HepG2 (cell line): ENCODE results near the gene ZBTB48. TPM values are rescaled to one million over a fixed set of nuclear protein-coding genes. Genes with fewer than 3 reads are reported as not detected.

Experiments
- BCL6 ChIP-seq: IDR thresholded peaks from 2 replicates; pipeline ENCODE4 v1.6.1; 2016; ENCODE audit warnings: missing genetic modification reagents, missing compliant biosample characterization
- HDAC2 ChIP-seq: sonication (generic); formaldehyde crosslinking; IDR thresholded peaks from 2 replicates; pipeline ENCODE4 v1.4.0; 2020; ENCODE audit warnings: missing genetic modification reagents
- JARID2 ChIP-seq: sonication (generic); formaldehyde crosslinking; IDR thresholded peaks from 2 replicates; pipeline ENCODE4 v1.8.1; 2023; ENCODE audit warnings: missing genetic modification reagents, inconsistent platforms; ENCODE audit not compliant: insufficient replicate concordance
- KDM6A ChIP-seq: IDR thresholded peaks from 2 replicates; pipeline ENCODE4 v1.6.1; 2016; ENCODE audit warnings: low read depth
- MXD4 ChIP-seq: IDR thresholded peaks from 2 replicates; pipeline ENCODE4 v1.6.1; 2016; ENCODE audit warnings: mild to moderate bottlenecking, missing biosample characterization, missing genetic modification reagents
- MYC ChIP-seq: sonication (generic); formaldehyde crosslinking; IDR thresholded peaks from 2 replicates; pipeline ENCODE4 v1.9.0; 2021; ENCODE audit warnings: missing genetic modification reagents, borderline replicate concordance
- NFE2 ChIP-seq: sonication (generic); formaldehyde crosslinking; IDR thresholded peaks from 2 replicates; pipeline ENCODE4 v1.4.0; 2020; ENCODE audit warnings: missing genetic modification reagents
- NFKB2 ChIP-seq: sonication (generic); formaldehyde crosslinking; IDR thresholded peaks from 2 replicates; pipeline ENCODE4 v1.4.0; 2020; ENCODE audit warnings: missing genetic modification reagents, borderline replicate concordance
- POLR2G ChIP-seq: fragments of 200-400 bp; formaldehyde crosslinking; IDR thresholded peaks from 2 replicates; pipeline ENCODE4 v1.6.1; 2018; ENCODE audit warnings: mild to moderate bottlenecking, low read depth, low read length, moderate library complexity
- RBM22 ChIP-seq: fragments of 200-400 bp; formaldehyde crosslinking; optimal IDR thresholded peaks from 2 replicates; pipeline ENCODE3; 2017; ENCODE audit warnings: mild to moderate bottlenecking, low read length, moderate library complexity
- SP5 ChIP-seq: IDR thresholded peaks from 2 replicates; pipeline ENCODE4 v1.6.1; 2016; ENCODE audit warnings: low read depth, borderline replicate concordance
- TRIM24 ChIP-seq: sonication (generic); formaldehyde crosslinking; IDR thresholded peaks from 2 replicates; pipeline ENCODE4 v1.8.0; 2022; ENCODE audit warnings: mild to moderate bottlenecking, missing genetic modification reagents
- ZBTB10 ChIP-seq: sonication (generic); formaldehyde crosslinking; IDR thresholded peaks from 2 replicates; pipeline ENCODE4 v1.4.0; 2020; ENCODE audit warnings: missing genetic modification reagents, borderline replicate concordance
- ZC3H13 ChIP-seq: sonication (generic); formaldehyde crosslinking; IDR thresholded peaks from 2 replicates; pipeline ENCODE4 v1.8.1; 2023; ENCODE audit warnings: mild to moderate bottlenecking, missing genetic modification reagents, moderate library complexity
- ZNF20 ChIP-seq: sonication (generic); formaldehyde crosslinking; IDR thresholded peaks from 2 replicates; pipeline ENCODE4 v1.4.0; 2020; ENCODE audit warnings: mild to moderate bottlenecking, moderate library complexity, missing genetic modification reagents
- ZNF512 ChIP-seq: sonication (generic); formaldehyde crosslinking; IDR thresholded peaks from 2 replicates; pipeline ENCODE4 v1.4.0; 2020; ENCODE audit warnings: mild to moderate bottlenecking, missing genetic modification reagents
- ZNF598 ChIP-seq: sonication (generic); formaldehyde crosslinking; IDR thresholded peaks from 2 replicates; pipeline ENCODE4 v1.5.1; 2020; ENCODE audit warnings: mild to moderate bottlenecking, missing genetic modification reagents, borderline replicate concordance
- ZNF713 ChIP-seq: sonication (generic); formaldehyde crosslinking; IDR thresholded peaks from 2 replicates; pipeline ENCODE4 v1.4.0; 2020; ENCODE audit warnings: mild to moderate bottlenecking, missing genetic modification reagents
- ZNF775 ChIP-seq: sonication (generic); formaldehyde crosslinking; IDR thresholded peaks from 2 replicates; pipeline ENCODE4 v1.4.0; 2020; ENCODE audit warnings: missing genetic modification reagents, mild to moderate bottlenecking, moderate library complexity, borderline replicate concordance
- polyA plus RNA-seq, 8 experiments: library from polyadenylated mRNA; depleted of rRNA in 3 of 8; stranded (reverse) in 7 of 8; unstranded in 1 of 8; fragments of >200 nt; fragmentation: Illumina TruSeq in 4 of 8; extraction: Trizol in 4 of 8; gene quantifications; 2 replicates each; pipeline versions ENCODE4 v1.2.1 to v1.2.3, GENCODE V29; 2011 to 2016; ENCODE audit warnings: low read depth in 4 of 8, missing spikeins in 1 of 8, mixed read lengths in 1 of 8; ENCODE audit not compliant: insufficient read depth in 1 of 8
- total RNA-seq, 5 experiments: library from RNA; depleted of rRNA; stranded (reverse); fragments of >200 nt; fragmentation: Illumina TruSeq; extraction: Trizol; gene quantifications; 2 replicates each; pipeline ENCODE4 v1.2.3, GENCODE V29; 2016; ENCODE audit warnings: low read depth in 1 of 5
- TF ChIP-seq, protein P1 (sequence below), 2 experiments: fragments of 450-650 bp in 1 of 2; sonication (generic) in 1 of 2; formaldehyde crosslinking; IDR thresholded peaks; 2 replicates each; pipeline versions ENCODE4 v1.5.0 to v1.8.0; 2020 to 2022; ENCODE audit warnings: mild to moderate bottlenecking in 1 of 2, missing genetic modification reagents in 1 of 2
- TF ChIP-seq, protein P2 (sequence below): sonication (generic); formaldehyde crosslinking; IDR thresholded peaks from 2 replicates; pipeline ENCODE4 v1.4.0; 2020; ENCODE audit warnings: missing genetic modification reagents

ZBTB48 gene
- total and polyA plus RNA-seq, 2 of the 13 experiments (the other 11 are each of a cell fraction or from before 2014, with no cell fraction given): 13.0 to 17.1 TPM

DNA sequence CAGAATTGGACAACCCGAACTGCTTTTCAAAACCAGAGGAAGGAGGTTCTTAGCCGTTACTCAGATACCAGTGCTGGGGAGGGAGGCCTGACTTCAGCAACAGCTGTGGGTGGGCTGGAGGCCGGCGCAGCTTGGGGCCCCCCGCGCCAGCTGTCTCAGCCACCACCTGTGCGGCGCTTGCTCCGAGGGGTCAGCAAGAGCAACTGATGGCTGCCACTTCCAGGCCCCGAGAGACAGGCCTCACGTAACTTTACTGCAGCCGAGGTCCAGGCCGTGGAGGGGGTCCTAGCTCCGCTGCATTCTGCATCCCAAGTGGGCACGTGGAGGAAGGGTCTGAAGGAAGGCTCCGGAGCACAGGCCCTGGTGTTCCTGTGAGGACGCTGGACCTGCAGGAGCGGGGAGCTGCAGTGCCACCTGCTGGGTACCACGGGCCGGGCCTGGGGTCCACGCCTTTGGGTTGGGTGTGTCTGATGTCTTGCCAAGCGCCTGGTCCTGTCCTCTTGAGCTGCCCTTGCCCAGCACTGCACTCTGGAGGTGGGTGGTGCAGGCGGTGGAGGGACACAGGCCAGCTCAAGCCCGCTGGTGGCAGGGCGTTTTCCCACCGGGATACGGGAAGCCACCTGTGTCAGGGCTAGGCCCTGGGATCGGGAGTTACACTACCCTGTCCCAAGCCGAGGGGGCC lies 54.7 kb downstream of the ZBTB48 start (continued):
- no peak for TF ChIP-seq SP5 (CRISPR knock-in tag)
- TF ChIP-seq, protein P1, sequence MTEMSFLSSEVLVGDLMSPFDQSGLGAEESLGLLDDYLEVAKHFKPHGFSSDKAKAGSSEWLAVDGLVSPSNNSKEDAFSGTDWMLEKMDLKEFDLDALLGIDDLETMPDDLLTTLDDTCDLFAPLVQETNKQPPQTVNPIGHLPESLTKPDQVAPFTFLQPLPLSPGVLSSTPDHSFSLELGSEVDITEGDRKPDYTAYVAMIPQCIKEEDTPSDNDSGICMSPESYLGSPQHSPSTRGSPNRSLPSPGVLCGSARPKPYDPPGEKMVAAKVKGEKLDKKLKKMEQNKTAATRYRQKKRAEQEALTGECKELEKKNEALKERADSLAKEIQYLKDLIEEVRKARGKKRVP (CRISPR knock-in tag; IDR thresholded peaks at IDR 0.05): no peak
- TF ChIP-seq NFKB2: no peak
- TF ChIP-seq BCL6 (CRISPR knock-in tag): no peak
- no peak for TF ChIP-seq ZBTB10
- peak; percentile 30; the same call in 1 of the 2 replicates for TF ChIP-seq ZC3H13 (CRISPR knock-in tag)
- no peak for TF ChIP-seq ZNF20 (CRISPR knock-in tag)
- peak; percentile 77 for TF ChIP-seq RBM22
- TF ChIP-seq KDM6A (CRISPR knock-in tag): no peak
- TF ChIP-seq MYC (CRISPR knock-in tag): no peak
- no peak for TF ChIP-seq NFE2 (CRISPR knock-in tag)
- TF ChIP-seq, protein P2, sequence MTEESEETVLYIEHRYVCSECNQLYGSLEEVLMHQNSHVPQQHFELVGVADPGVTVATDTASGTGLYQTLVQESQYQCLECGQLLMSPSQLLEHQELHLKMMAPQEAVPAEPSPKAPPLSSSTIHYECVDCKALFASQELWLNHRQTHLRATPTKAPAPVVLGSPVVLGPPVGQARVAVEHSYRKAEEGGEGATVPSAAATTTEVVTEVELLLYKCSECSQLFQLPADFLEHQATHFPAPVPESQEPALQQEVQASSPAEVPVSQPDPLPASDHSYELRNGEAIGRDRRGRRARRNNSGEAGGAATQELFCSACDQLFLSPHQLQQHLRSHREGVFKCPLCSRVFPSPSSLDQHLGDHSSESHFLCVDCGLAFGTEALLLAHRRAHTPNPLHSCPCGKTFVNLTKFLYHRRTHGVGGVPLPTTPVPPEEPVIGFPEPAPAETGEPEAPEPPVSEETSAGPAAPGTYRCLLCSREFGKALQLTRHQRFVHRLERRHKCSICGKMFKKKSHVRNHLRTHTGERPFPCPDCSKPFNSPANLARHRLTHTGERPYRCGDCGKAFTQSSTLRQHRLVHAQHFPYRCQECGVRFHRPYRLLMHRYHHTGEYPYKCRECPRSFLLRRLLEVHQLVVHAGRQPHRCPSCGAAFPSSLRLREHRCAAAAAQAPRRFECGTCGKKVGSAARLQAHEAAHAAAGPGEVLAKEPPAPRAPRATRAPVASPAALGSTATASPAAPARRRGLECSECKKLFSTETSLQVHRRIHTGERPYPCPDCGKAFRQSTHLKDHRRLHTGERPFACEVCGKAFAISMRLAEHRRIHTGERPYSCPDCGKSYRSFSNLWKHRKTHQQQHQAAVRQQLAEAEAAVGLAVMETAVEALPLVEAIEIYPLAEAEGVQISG (CRISPR knock-in tag): peak; percentile 47; the same call in 1 of the 2 replicates
- TF ChIP-seq TRIM24 (CRISPR knock-in tag): no peak
- no peak for TF ChIP-seq MXD4
- TF ChIP-seq JARID2 (CRISPR knock-in tag): no peak
- no peak for TF ChIP-seq ZNF512 (CRISPR knock-in tag)
- TF ChIP-seq ZNF775: no peak
- peak; percentile 45 for TF ChIP-seq POLR2G
- TF ChIP-seq ZNF598 (CRISPR knock-in tag): 0 out of 2 replicates have a peak, but pooled peaks have one; percentile 16
- no peak for TF ChIP-seq ZNF713
- TF ChIP-seq HDAC2: no peak
